Stimulated activated CD4-positive, alpha-beta T cell treated with anti-CD3 and anti-CD28 coated beads, Interleukin-15, amount 100 ng/mL, for 48 hours (primary cell): Measurements from ENCODE around the gene PTPRK.

Source experiments
- DNase-seq, 2 donors: peaks; one replicate each; pipeline ENCODE4 v3.0.0-alpha.2; 2020; ENCODE audit warnings: low read depth in 2 of 2

Gene PTPRK

GRCh38 chr6:128516514-128516898 is 3.9 kb downstream of the PTPRK start:
- no peak for DNase-seq

- no peak for DNase-seq
Observed at GRCh38 chr6:128515550-128516513, 4.6 kb downstream of the PTPRK start.

GRCh38 chr6:128513878-128514277 is 6.5 kb downstream of the PTPRK start:
- DNase-seq, result no peak

GRCh38 chr6:128512296-128512695 is 8.1 kb downstream of the PTPRK start:
- DNase-seq, result no peak

GRCh38 chr6:128511506-128511905 is 8.9 kb downstream of the PTPRK start:
- no peak for DNase-seq

GRCh38 chr6:128509709-128510108 is 10.7 kb downstream of the PTPRK start:
- DNase-seq, result no peak

GRCh38 chr6:128508588-128509296 is 11.7 kb downstream of the PTPRK start:
- DNase-seq, result no peak

- no peak for DNase-seq
Observed at GRCh38 chr6:128507337-128508310, 12.8 kb downstream of the PTPRK start.

- DNase-seq, result no peak
Observed at GRCh38 chr6:128505603-128506002, 14.8 kb downstream of the PTPRK start.

GRCh38 chr6:128504003-128504654 is 16.3 kb downstream of the PTPRK start:
- DNase-seq, result no peak

GRCh38 chr6:128500749-128501600 is 19.4 kb downstream of the PTPRK start:
- no peak for DNase-seq

GRCh38 chr6:128500014-128500413 is 20.4 kb downstream of the PTPRK start:
- no peak for DNase-seq

GRCh38 chr6:128499079-128499731 is 21.2 kb downstream of the PTPRK start:
- no peak for DNase-seq

- DNase-seq, result no peak
Observed at GRCh38 chr6:128498234-128498633, 22.2 kb downstream of the PTPRK start.

- no peak for DNase-seq
Observed at GRCh38 chr6:128495536-128496333, 24.7 kb downstream of the PTPRK start.

GRCh38 chr6:128494440-128494839 is 26.0 kb downstream of the PTPRK start:
- no peak for DNase-seq

- no peak for DNase-seq
Observed at GRCh38 chr6:128493877-128494276, 26.5 kb downstream of the PTPRK start.

GRCh38 chr6:128492386-128492785 is 28.0 kb downstream of the PTPRK start:
- no peak for DNase-seq
